Right cardiac atrium (tissue), 5 donors: ENCODE measurements around the gene RRAGB. TPM values are rescaled to one million over a fixed set of nuclear protein-coding genes. Genes with fewer than 3 reads are reported as not detected.

Experiments
- polyA plus RNA-seq: library from polyadenylated mRNA; stranded (reverse); fragments of 200-250 nt; gene quantifications from one replicate; pipeline ENCODE4 v1.2.3, GENCODE V29; 2013
- total RNA-seq, 4 donors: library from RNA; stranded (reverse); fragmentation: NEBNext Ultra II Directional; extraction: Animal tissue kit (Norgen Biotek cat#: 25700); gene quantifications; one replicate each; pipeline ENCODE4 v1.2.1, GENCODE V29; 2021
- donor health status: healthy with polysubstance abuse.
- donor health status: DM: no; HTN: yes; CAD: no.
- donor health status: DM: no; HTN: no; CAD: no.
- donor health status: DM: no; HTN: yes; CAD: no; lungs with severe emphysema.
- donor health status: DM: yes; HTN: yes; CAD: no.

The RRAGB gene
- total and polyA plus RNA-seq, 5 donors = 11.6 to 15.1 (median 13.3) TPM

Other genes starting within 250 kb of the RRAGB start
- gene USP51, start 227.9 kb upstream of the RRAGB start, total RNA-seq = 1 to 10 TPM; 3.5 to 5.2 (median 4.3) TPM
- 1.7 TPM for gene USP51, start 227.9 kb upstream of the RRAGB start, polyA plus RNA-seq
- not detected for gene FOXR2, start 94.3 kb upstream of the RRAGB start, total RNA-seq
- not detected for gene FOXR2, start 94.3 kb upstream of the RRAGB start, polyA plus RNA-seq